Cardiac fibroblast (primary cell): Measurements from ENCODE around the gene PXDN.

Experiments used
- DNase-seq, 2 donors: peaks; one replicate each; pipeline versions ENCODE4 v3.0.0 to v3.0.0-alpha.2; 2010; ENCODE audit warnings: low read depth in 2 of 2
- H3K4me3 ChIP-seq, 2 donors: replicated peaks in 1 of 2; 1 replicate in 1 of 2; 2 replicates in 1 of 2; pipeline ENCODE4 v1.5.1; 2011; ENCODE audit warnings: low read depth in 2 of 2, low read length in 2 of 2, mild to moderate bottlenecking in 2 of 2, moderate library complexity in 1 of 2
- CTCF ChIP-seq: IDR thresholded peaks from one replicate; pipeline ENCODE4 v1.5.1; 2011; ENCODE audit warnings: low read depth, mild to moderate bottlenecking, low read length, inconsistent platforms

Gene PXDN

DNA sequence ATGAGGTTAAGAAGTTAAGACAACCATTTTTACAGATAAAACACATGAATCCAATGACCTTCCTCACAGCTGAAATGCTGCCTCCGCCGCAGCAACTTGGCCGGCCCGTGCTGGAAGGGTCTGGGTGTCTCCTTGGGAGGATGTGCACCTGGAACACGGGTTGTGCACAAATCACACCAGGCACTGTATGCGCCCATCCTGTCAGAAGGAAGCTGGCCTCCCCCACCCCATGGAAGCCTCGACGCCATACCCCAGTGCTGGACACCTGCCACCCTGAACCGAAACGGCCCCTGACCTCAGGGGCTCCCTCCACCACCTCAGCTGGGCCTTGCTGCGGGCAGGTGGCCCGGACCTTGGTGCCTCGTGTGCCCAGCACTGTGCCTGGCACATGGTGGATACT, 111.8 kb downstream of the PXDN start:
- TF ChIP-seq CTCF = no peak

DNA sequence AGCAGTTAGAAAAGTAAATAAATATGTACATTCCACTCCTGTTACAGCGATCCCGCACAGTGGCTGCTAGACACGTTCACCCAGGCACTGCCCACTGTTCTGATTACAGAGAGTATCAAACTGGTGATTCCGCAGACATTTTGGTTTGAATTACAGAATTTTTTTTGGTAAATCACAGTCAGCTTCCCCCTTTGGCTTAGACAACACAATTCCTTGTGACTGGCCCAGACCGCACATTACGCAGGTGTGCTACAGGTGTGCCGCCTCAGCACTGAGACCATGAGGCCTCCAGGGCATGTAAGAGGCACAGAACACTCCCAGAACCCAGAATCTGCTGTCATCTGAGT, 112.3 kb downstream of the PXDN start:
- no peak overlapping the region for H3K4me3 ChIP-seq
- DNase-seq = peak in 1 of 2 donors; percentile 66
- TF ChIP-seq CTCF = no peak

More for the DNA sequence above, 111.8 kb downstream of the PXDN start:
- DNase-seq = no peak
- H3K4me3 ChIP-seq = no peak overlapping the region

GRCh38 chr2:1631292-1632001, 112.9 kb downstream of the PXDN start:
- no peak overlapping the region for H3K4me3 ChIP-seq
- no peak for DNase-seq
- TF ChIP-seq CTCF = no peak

- no peak overlapping the region for H3K4me3 ChIP-seq
- DNase-seq = peak; percentile 95 to 98
- TF ChIP-seq CTCF = no peak
Observed at GRCh38 chr2:1628893-1629292, 115.4 kb downstream of the PXDN start.

- DNase-seq = no peak
- TF ChIP-seq CTCF = no peak
- H3K4me3 ChIP-seq = no peak overlapping the region
Observed at GRCh38 chr2:1627628-1628381, 116.5 kb downstream of the PXDN start.

DNA sequence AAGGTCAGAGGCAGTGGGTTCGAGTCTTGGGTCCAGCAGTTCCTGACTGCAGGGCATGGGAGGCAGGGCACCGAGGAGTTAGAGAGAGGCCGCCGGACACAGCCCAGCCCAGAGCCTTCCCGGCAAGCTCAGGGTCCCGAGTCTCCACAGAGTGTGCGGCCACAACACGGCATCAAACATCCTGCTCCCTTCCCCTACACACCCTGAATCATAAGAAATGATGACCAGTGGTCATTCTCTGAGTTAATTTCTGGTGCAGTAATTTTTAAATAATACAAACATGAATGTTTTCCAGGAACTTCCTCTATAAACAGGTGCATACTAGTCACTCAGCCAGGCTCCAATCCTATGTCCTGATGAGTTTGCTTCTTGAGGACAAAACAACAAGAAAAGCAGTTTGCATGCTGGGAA, 118.0 kb downstream of the PXDN start:
- DNase-seq = peak in 1 of 2 donors; percentile 63
- no peak for TF ChIP-seq CTCF

More for the DNA sequence above, 118.0 kb downstream of the PXDN start:
- H3K4me3 ChIP-seq = no peak overlapping the region
